WTC11 (cell line): Measurements from ENCODE around the gene CEP350. TPM values are rescaled to one million over a fixed set of nuclear protein-coding genes. Genes with fewer than 3 reads are reported as not detected.

Experiments
- ATAC-seq: fragments of 200-7000 bp; cut with Tn5 transposase; 2 replicates; pipeline ENCODE4 v1.10.0; 2021; ENCODE audit warnings: mild to moderate bottlenecking, moderate library complexity
- CTCF ChIA-PET: fragments of 300-600 bp; sonication (Branson Sonifier 250); formaldehyde crosslinking; loops from one replicate; lab custom pipeline; 2021; ENCODE audit warnings: antibody characterized with exemption; lab: Charles Lee
- POLR2A ChIA-PET: fragments of 350-600 bp; sonication (Branson Sonifier 250); formaldehyde crosslinking; loops from one replicate; lab custom pipeline; 2021; ENCODE audit warnings: antibody characterized with exemption; lab: Charles Lee
- DNase-seq: peaks from one replicate; pipeline ENCODE4 v3.0.0; 2021; ENCODE audit warnings: low spot score
- H3K27ac Mint-ChIP-seq: 2 replicates; pipeline ENCODE4 v1.8.0; 2021; ENCODE audit warnings: mixed read lengths
- H3K27me3 Mint-ChIP-seq: 2 replicates; pipeline ENCODE4 v1.8.0; 2021; ENCODE audit warnings: low read depth, mild to moderate bottlenecking, moderate library complexity, mixed read lengths
- H3K36me3 Mint-ChIP-seq: 2 replicates; pipeline ENCODE4 v1.8.0; 2021; ENCODE audit warnings: mixed read lengths
- H3K4me1 Mint-ChIP-seq: 2 replicates; pipeline ENCODE4 v1.8.0; 2022; ENCODE audit warnings: mixed read lengths
- H3K4me3 Mint-ChIP-seq: 2 replicates; pipeline ENCODE4 v1.8.0; 2021; ENCODE audit warnings: mild to moderate bottlenecking, moderate library complexity, mixed read lengths
- H3K9me3 Mint-ChIP-seq: 2 replicates; pipeline ENCODE4 v1.8.0; 2021; ENCODE audit warnings: mixed read lengths
- ATF1 ChIP-seq: sonication (generic); formaldehyde crosslinking; IDR thresholded peaks from 2 replicates; pipeline ENCODE4 v1.8.1; 2023; ENCODE audit warnings: mild to moderate bottlenecking, moderate library complexity, missing genetic modification reagents
- ELF4 ChIP-seq: sonication (generic); formaldehyde crosslinking; IDR thresholded peaks from 2 replicates; pipeline ENCODE4 v1.8.1; 2022; ENCODE audit warnings: low read depth, mild to moderate bottlenecking, moderate library complexity, missing genetic modification reagents
- ESRRA ChIP-seq: sonication (generic); formaldehyde crosslinking; IDR thresholded peaks from 2 replicates; pipeline ENCODE4 v1.8.1; 2022; ENCODE audit warnings: mild to moderate bottlenecking, missing genetic modification reagents, borderline replicate concordance
- FOXJ3 ChIP-seq: sonication (generic); formaldehyde crosslinking; IDR thresholded peaks from 2 replicates; pipeline ENCODE4 v1.9.0; 2021; ENCODE audit warnings: missing genetic modification reagents, mild to moderate bottlenecking, borderline replicate concordance
- GTF2I ChIP-seq: fragments of 250-450 bp; sonication (Bioruptor Pico); conservative IDR thresholded peaks from 2 replicates; pipeline ENCODE4 v1.4.0; 2021; ENCODE audit warnings: mild to moderate bottlenecking
- NFATC4 ChIP-seq: fragments of 250-450 bp; sonication (Bioruptor Pico); IDR thresholded peaks from 2 replicates; pipeline ENCODE4 v1.9.0; 2021; ENCODE audit warnings: mild to moderate bottlenecking
- NR1H2 ChIP-seq: sonication (generic); formaldehyde crosslinking; IDR thresholded peaks from 2 replicates; pipeline ENCODE4 v1.9.0; 2021; ENCODE audit warnings: mild to moderate bottlenecking, moderate library complexity, missing genetic modification reagents
- RELA ChIP-seq: sonication (generic); formaldehyde crosslinking; IDR thresholded peaks from 2 replicates; pipeline ENCODE4 v1.8.1; 2022; ENCODE audit warnings: missing genetic modification reagents, mild to moderate bottlenecking, borderline replicate concordance
- RORB ChIP-seq: fragments of 250-450 bp; sonication (Bioruptor Pico); IDR thresholded peaks from 2 replicates; pipeline ENCODE4 v1.9.0; 2021; ENCODE audit warnings: mild to moderate bottlenecking
- SOX15 ChIP-seq: fragments of 250-450 bp; sonication (Bioruptor Pico); IDR thresholded peaks from 2 replicates; pipeline ENCODE4 v1.9.0; 2021; ENCODE audit warnings: mild to moderate bottlenecking
- SP1 ChIP-seq: sonication (generic); formaldehyde crosslinking; conservative IDR thresholded peaks from 2 replicates; pipeline ENCODE4 v1.8.1; 2022; ENCODE audit warnings: missing genetic modification reagents
- TCF7 ChIP-seq: sonication (generic); formaldehyde crosslinking; IDR thresholded peaks from 2 replicates; pipeline ENCODE4 v1.8.0; 2022; ENCODE audit warnings: mild to moderate bottlenecking, low read depth, missing genetic modification reagents, moderate library complexity
- TEAD4 ChIP-seq: sonication (generic); formaldehyde crosslinking; IDR thresholded peaks from 2 replicates; pipeline ENCODE4 v1.8.0; 2022; ENCODE audit warnings: mild to moderate bottlenecking, missing genetic modification reagents
- ZNF121 ChIP-seq: sonication (generic); formaldehyde crosslinking; IDR thresholded peaks from 2 replicates; pipeline ENCODE4 v1.8.0; 2023; ENCODE audit warnings: missing genetic modification reagents
- ZNF263 ChIP-seq: sonication (generic); formaldehyde crosslinking; IDR thresholded peaks from 2 replicates; pipeline ENCODE4 v1.8.1; 2022; ENCODE audit warnings: low read depth, mild to moderate bottlenecking, moderate library complexity, missing genetic modification reagents
- ZNF396 ChIP-seq: fragments of 250-450 bp; sonication (Bioruptor Pico); IDR thresholded peaks from 2 replicates; pipeline ENCODE4 v1.8.0; 2021; ENCODE audit warnings: mild to moderate bottlenecking, moderate library complexity, borderline replicate concordance
- total RNA-seq: library from RNA; stranded (reverse); gene quantifications from 3 replicates; pipeline ENCODE4 v1.2.3, GENCODE V29; 2021
- TF ChIP-seq, protein P1 (sequence below): sonication (generic); formaldehyde crosslinking; IDR thresholded peaks from 2 replicates; pipeline ENCODE4 v1.8.1; 2022; ENCODE audit warnings: mild to moderate bottlenecking, moderate library complexity, missing genetic modification reagents
- TF ChIP-seq, protein P2 (sequence below): sonication (generic); formaldehyde crosslinking; IDR thresholded peaks from 2 replicates; pipeline ENCODE4 v1.8.1; 2022; ENCODE audit warnings: mild to moderate bottlenecking, missing genetic modification reagents, moderate library complexity, borderline replicate concordance
- TF ChIP-seq, protein P3 (sequence below): sonication (generic); formaldehyde crosslinking; IDR thresholded peaks from 2 replicates; pipeline ENCODE4 v1.8.0; 2023; ENCODE audit warnings: mild to moderate bottlenecking, missing genetic modification reagents
- TF ChIP-seq, protein P4 (sequence below): sonication (generic); formaldehyde crosslinking; IDR thresholded peaks from 2 replicates; pipeline ENCODE4 v1.8.1; 2022; ENCODE audit warnings: low read depth, missing genetic modification reagents, borderline replicate concordance
- TF ChIP-seq, protein P5 (sequence below): sonication (generic); formaldehyde crosslinking; IDR thresholded peaks from 2 replicates; pipeline ENCODE4 v1.8.1; 2023; ENCODE audit warnings: mild to moderate bottlenecking, missing genetic modification reagents, moderate library complexity
- TF ChIP-seq, protein P6 (sequence below): sonication (generic); formaldehyde crosslinking; IDR thresholded peaks from 2 replicates; pipeline ENCODE4 v1.8.1; 2022; ENCODE audit warnings: low read depth, mild to moderate bottlenecking, moderate library complexity, missing genetic modification reagents, borderline replicate concordance

The CEP350 gene
- total RNA-seq, 1 experiment from 2014 or later = 34.2 TPM

DNA sequence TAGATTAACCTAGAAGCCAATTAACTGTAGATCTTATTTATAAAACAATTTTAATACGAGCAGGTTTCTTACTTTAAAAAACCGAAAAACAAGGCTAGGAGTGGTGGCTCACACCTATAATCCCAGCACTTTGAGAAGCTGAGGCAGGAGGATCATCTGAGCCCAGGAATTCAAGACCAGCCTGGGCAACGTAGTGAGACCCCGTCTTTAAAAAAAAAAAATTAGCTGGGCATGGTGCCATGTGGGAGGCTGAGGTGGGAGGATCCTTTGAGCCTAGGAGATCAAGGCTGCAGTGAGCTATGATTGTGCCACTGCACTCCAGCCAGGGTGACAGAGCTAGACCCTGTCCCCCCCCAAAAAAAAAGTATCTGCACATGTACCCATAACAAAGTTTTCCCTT is 110.8 kb downstream of the CEP350 start:
- Mint-ChIP-seq H3K9me3 (no peaks in the 10 kb centered on the region), H3K4me3 (no peak overlapping the region), H3K4me1 (no peaks in the 10 kb centered on the region), H3K27me3 (no peaks in the 10 kb centered on the region), H3K36me3 (peaks cover 29% of the 10 kb centered on the region), H3K27ac (no peak overlapping the region)
- DNase-seq (no peak), ATAC-seq (no peak)
- ChIA-PET CTCF (no interaction called here), POLR2A (no interaction called here)
- TF ChIP-seq ZNF263 (CRISPR knock-in tag) (no peak), SP1 (CRISPR knock-in tag) (no peak), ZNF396 (CRISPR knock-in tag) (no peak), ZNF121 (CRISPR knock-in tag) (peak; percentile 70; the same call in 1 of the 2 replicates)

DNA sequence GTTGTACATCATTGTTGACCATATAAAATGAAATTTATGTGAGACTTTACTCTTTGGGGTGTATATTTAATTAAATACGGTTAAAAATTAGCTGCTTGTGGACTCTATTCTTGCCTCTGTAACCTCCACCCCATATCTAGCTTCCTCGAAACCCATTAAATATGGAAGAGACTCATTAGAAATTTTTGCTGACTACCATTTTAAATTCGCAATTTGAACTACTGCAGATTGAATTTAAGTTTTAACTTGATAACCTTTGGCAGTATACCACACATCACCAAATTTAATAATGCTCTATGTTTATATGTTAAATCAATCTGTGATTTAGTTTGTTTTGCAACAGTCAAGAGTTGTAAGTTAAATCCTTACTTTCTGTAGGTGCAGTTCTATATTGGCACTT is 111.5 kb downstream of the CEP350 start:
- H3K36me3 Mint-ChIP-seq = peaks cover 29% of the 10 kb centered on the region
- H3K9me3 Mint-ChIP-seq = no peaks in the 10 kb centered on the region
- H3K27me3 Mint-ChIP-seq = no peaks in the 10 kb centered on the region
- no peaks in the 10 kb centered on the region for H3K4me1 Mint-ChIP-seq
- TF ChIP-seq GTF2I (CRISPR knock-in tag) = no peak
- TF ChIP-seq ESRRA (CRISPR knock-in tag) = no peak
- DNase-seq = no peak
- no peak for ATAC-seq
- ChIA-PET POLR2A (no interaction called here), CTCF (no interaction called here)
- no peak overlapping the region for H3K4me3 Mint-ChIP-seq
- no peak overlapping the region for H3K27ac Mint-ChIP-seq

DNA sequence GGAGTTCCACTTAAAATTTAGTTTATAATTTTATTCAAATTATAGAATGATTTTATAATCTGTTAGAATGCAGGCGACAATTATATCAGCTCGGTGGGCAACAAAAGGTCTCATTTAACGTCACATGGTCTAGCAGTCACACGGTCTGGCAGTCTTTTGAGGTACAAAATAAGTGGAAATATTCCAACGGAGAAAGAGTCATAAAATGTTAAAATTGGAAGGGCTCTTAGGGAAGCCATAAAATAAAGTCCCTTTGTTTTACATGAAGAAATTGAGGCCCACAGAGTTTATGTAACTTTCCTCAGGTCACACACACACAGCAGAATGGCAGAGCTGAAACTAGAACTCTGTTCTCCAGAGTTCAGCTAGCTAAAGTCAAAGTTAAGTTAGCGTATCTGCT is 115.7 kb downstream of the CEP350 start:
- no peak for ATAC-seq
- peaks cover 23% of the 10 kb centered on the region for H3K36me3 Mint-ChIP-seq
- TF ChIP-seq, protein P1, sequence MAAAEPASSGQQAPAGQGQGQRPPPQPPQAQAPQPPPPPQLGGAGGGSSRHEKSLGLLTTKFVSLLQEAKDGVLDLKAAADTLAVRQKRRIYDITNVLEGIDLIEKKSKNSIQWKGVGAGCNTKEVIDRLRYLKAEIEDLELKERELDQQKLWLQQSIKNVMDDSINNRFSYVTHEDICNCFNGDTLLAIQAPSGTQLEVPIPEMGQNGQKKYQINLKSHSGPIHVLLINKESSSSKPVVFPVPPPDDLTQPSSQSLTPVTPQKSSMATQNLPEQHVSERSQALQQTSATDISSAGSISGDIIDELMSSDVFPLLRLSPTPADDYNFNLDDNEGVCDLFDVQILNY (CRISPR knock-in tag) = no peak
- no peak overlapping the region for H3K4me3 Mint-ChIP-seq
- H3K4me1 Mint-ChIP-seq = no peaks in the 10 kb centered on the region
- no peak overlapping the region for H3K27ac Mint-ChIP-seq
- no peaks in the 10 kb centered on the region for H3K27me3 Mint-ChIP-seq
- CTCF ChIA-PET = no interaction called here
- DNase-seq = no peak
- H3K9me3 Mint-ChIP-seq = no peaks in the 10 kb centered on the region
- POLR2A ChIA-PET = interaction anchor here (0.7 kb wide), 2 partner anchors 12 to 115 kb away, joined by 4 to 7 read pairs; no protein-coding TSS in a partner anchor

DNA sequence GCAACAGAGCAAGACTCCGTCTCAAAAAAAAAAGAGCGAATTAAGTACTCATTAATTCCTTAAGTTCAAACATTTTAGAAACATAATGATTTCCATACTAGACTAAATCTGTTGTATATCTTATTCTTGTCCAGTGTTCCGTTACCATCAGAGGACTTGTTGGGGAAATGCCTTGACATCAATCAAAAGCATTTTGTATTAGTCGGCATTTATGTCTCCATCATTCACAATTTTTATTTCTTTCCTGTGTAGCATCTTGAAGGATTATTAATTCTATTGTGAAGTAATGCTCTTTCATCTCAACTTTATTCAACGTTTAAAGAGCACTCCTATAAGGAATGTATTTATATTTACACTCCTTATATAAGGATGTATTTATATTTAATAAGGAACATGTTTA is 117.1 kb downstream of the CEP350 start:
- ATAC-seq (no peak), DNase-seq (no peak)
- no peaks in the 10 kb centered on the region for H3K9me3 Mint-ChIP-seq
- no peak overlapping the region for H3K27ac Mint-ChIP-seq
- peaks cover 29% of the 10 kb centered on the region for H3K36me3 Mint-ChIP-seq
- CTCF ChIA-PET = interaction anchor here (0.6 kb wide), 1 partner anchor 344 kb away, joined by 3 read pairs; no protein-coding TSS in a partner anchor
- H3K27me3 Mint-ChIP-seq = no peaks in the 10 kb centered on the region
- H3K4me1 Mint-ChIP-seq = no peaks in the 10 kb centered on the region
- POLR2A ChIA-PET = no interaction called here
- no peak overlapping the region for H3K4me3 Mint-ChIP-seq
- TF ChIP-seq, protein P2, sequence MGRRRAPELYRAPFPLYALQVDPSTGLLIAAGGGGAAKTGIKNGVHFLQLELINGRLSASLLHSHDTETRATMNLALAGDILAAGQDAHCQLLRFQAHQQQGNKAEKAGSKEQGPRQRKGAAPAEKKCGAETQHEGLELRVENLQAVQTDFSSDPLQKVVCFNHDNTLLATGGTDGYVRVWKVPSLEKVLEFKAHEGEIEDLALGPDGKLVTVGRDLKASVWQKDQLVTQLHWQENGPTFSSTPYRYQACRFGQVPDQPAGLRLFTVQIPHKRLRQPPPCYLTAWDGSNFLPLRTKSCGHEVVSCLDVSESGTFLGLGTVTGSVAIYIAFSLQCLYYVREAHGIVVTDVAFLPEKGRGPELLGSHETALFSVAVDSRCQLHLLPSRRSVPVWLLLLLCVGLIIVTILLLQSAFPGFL (CRISPR knock-in tag) = no peak
- TF ChIP-seq ZNF121 (CRISPR knock-in tag) (no peak), NFATC4 (CRISPR knock-in tag) (no peak), ELF4 (CRISPR knock-in tag) (no peak), TCF7 (no peak), GTF2I (CRISPR knock-in tag) (no peak), SP1 (CRISPR knock-in tag) (no peak), SOX15 (CRISPR knock-in tag) (no peak), ATF1 (no peak), FOXJ3 (CRISPR knock-in tag) (no peak), RORB (CRISPR knock-in tag) (no peak), TEAD4 (CRISPR knock-in tag) (no peak), RELA (CRISPR knock-in tag) (no peak), NR1H2 (CRISPR knock-in tag) (no peak)
- TF ChIP-seq, protein P3, sequence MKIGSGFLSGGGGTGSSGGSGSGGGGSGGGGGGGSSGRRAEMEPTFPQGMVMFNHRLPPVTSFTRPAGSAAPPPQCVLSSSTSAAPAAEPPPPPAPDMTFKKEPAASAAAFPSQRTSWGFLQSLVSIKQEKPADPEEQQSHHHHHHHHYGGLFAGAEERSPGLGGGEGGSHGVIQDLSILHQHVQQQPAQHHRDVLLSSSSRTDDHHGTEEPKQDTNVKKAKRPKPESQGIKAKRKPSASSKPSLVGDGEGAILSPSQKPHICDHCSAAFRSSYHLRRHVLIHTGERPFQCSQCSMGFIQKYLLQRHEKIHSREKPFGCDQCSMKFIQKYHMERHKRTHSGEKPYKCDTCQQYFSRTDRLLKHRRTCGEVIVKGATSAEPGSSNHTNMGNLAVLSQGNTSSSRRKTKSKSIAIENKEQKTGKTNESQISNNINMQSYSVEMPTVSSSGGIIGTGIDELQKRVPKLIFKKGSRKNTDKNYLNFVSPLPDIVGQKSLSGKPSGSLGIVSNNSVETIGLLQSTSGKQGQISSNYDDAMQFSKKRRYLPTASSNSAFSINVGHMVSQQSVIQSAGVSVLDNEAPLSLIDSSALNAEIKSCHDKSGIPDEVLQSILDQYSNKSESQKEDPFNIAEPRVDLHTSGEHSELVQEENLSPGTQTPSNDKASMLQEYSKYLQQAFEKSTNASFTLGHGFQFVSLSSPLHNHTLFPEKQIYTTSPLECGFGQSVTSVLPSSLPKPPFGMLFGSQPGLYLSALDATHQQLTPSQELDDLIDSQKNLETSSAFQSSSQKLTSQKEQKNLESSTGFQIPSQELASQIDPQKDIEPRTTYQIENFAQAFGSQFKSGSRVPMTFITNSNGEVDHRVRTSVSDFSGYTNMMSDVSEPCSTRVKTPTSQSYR (CRISPR knock-in tag) = no peak
- TF ChIP-seq, protein P4, sequence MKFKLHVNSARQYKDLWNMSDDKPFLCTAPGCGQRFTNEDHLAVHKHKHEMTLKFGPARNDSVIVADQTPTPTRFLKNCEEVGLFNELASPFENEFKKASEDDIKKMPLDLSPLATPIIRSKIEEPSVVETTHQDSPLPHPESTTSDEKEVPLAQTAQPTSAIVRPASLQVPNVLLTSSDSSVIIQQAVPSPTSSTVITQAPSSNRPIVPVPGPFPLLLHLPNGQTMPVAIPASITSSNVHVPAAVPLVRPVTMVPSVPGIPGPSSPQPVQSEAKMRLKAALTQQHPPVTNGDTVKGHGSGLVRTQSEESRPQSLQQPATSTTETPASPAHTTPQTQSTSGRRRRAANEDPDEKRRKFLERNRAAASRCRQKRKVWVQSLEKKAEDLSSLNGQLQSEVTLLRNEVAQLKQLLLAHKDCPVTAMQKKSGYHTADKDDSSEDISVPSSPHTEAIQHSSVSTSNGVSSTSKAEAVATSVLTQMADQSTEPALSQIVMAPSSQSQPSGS = no peak
- TF ChIP-seq, protein P5, sequence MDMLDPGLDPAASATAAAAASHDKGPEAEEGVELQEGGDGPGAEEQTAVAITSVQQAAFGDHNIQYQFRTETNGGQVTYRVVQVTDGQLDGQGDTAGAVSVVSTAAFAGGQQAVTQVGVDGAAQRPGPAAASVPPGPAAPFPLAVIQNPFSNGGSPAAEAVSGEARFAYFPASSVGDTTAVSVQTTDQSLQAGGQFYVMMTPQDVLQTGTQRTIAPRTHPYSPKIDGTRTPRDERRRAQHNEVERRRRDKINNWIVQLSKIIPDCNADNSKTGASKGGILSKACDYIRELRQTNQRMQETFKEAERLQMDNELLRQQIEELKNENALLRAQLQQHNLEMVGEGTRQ (CRISPR knock-in tag) = no peak
- TF ChIP-seq, protein P6, sequence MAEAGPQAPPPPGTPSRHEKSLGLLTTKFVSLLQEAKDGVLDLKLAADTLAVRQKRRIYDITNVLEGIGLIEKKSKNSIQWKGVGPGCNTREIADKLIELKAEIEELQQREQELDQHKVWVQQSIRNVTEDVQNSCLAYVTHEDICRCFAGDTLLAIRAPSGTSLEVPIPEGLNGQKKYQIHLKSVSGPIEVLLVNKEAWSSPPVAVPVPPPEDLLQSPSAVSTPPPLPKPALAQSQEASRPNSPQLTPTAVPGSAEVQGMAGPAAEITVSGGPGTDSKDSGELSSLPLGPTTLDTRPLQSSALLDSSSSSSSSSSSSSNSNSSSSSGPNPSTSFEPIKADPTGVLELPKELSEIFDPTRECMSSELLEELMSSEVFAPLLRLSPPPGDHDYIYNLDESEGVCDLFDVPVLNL = no peak
